NT2/D1 (cell line): ENCODE data around the gene TMEM154.

Experiments
- SUZ12 ChIP-seq: IDR thresholded peaks from 2 replicates; pipeline ENCODE4 v1.6.1; 2011; ENCODE audit not compliant: insufficient read length, insufficient read depth; ENCODE audit errors: extremely low read depth
- YY1 ChIP-seq: IDR thresholded peaks from 2 replicates; pipeline ENCODE4 v1.6.1; 2011; ENCODE audit not compliant: insufficient read length, insufficient read depth
- ZNF274 ChIP-seq: IDR thresholded peaks from 2 replicates; pipeline ENCODE4 v1.6.1; 2011; ENCODE audit warnings: mild to moderate bottlenecking, low read depth, low read length

GRCh38 chr4:152572417-152573086 is 107.2 kb downstream of the TMEM154 start:
- TF ChIP-seq YY1 (no peak), SUZ12 (no peak), ZNF274 (no peak)
